Activated T-helper 17 cell treated with anti-CD3 and anti-CD28 coated beads, Interleukin-2, amount 50 U/mL, for 72 hours (primary cell): ENCODE measurements around the gene CCDC158. TPM values are rescaled to one million over a fixed set of nuclear protein-coding genes. Genes with fewer than 3 reads are reported as not detected.

Experiments
- total RNA-seq, 2 donors: library from RNA; stranded (reverse); gene quantifications; one replicate each; pipeline ENCODE4 v1.2.3, GENCODE V29; 2022

The CCDC158 gene
- total RNA-seq, 2 donors from 2014 or later, result not detected

Other genes starting within 250 kb of the CCDC158 start
- 10 to 100 TPM in 1 of 2 donors, 1 to 10 TPM in 1; 3.0 to 15.9 TPM for gene SCARB2, start 207.3 kb downstream of the CCDC158 start, total RNA-seq
- not detected for gene FAM47E, start 169.4 kb downstream of the CCDC158 start, total RNA-seq
- 1 to 10 TPM; 1.0 to 1.8 TPM for gene STBD1, start 114.4 kb downstream of the CCDC158 start, total RNA-seq
- gene SHROOM3, start 14.1 kb upstream of the CCDC158 start, total RNA-seq, result not detected